H1 (cell line): ENCODE results near the gene EHD4. TPM values are rescaled to one million over a fixed set of nuclear protein-coding genes. Genes with fewer than 3 reads are reported as not detected.

ENCODE experiments used
- CTCF ChIA-PET: fragments of 300-600 bp; sonication (Branson Sonifier 250); formaldehyde crosslinking; loops from one replicate; lab custom pipeline; 2021; ENCODE audit not compliant: partially characterized antibody; lab: Charles Lee
- POLR2A ChIA-PET: fragments of 300-600 bp; sonication (Branson Sonifier 250); formaldehyde crosslinking; loops from one replicate; lab custom pipeline; 2021; ENCODE audit warnings: inconsistent platforms; ENCODE audit not compliant: partially characterized antibody; lab: Charles Lee
- DNase-seq, 2 experiments: peaks; one replicate each; pipeline versions ENCODE4 v3.0.0 to v3.0.0-alpha.2; 2010 to 2022; ENCODE audit warnings: low spot score in 2 of 2, low read depth in 1 of 2, mixed read lengths in 1 of 2
- FAIRE-seq: peaks from 2 replicates; lab custom pipeline; 2011; peaks lifted over from hg19 to GRCh38; lab: Jason Lieb, UNC
- H2AFZ ChIP-seq: 2 replicates; pipeline ENCODE4 v1.8.1; 2012; ENCODE audit warnings: low read length, inconsistent platforms
- H2AK5ac ChIP-seq: 2 replicates; pipeline ENCODE4 v1.6.1; 2013; ENCODE audit warnings: low read depth, low read length
- H2BK120ac ChIP-seq: replicated peaks from 2 replicates; pipeline ENCODE3; 2013; ENCODE audit warnings: low read depth, low read length, inconsistent platforms
- H2BK12ac ChIP-seq: 2 replicates; pipeline ENCODE4 v1.6.1; 2013; ENCODE audit warnings: low read depth, low read length
- H2BK15ac ChIP-seq: 2 replicates; pipeline ENCODE4 v1.6.1; 2013; ENCODE audit warnings: low read length
- H2BK20ac ChIP-seq: 2 replicates; pipeline ENCODE4 v1.6.1; 2013; ENCODE audit warnings: low read length
- H2BK5ac ChIP-seq: 2 replicates; pipeline ENCODE4 v1.6.1; 2013; ENCODE audit warnings: low read depth, low read length
- H3K14ac ChIP-seq: 2 replicates; pipeline ENCODE4 v1.6.1; 2013; ENCODE audit warnings: inconsistent platforms; ENCODE audit not compliant: insufficient read length
- H3K18ac ChIP-seq: 2 replicates; pipeline ENCODE4 v1.6.1; 2013; ENCODE audit warnings: low read length; ENCODE audit errors: extremely low read depth
- H3K23ac ChIP-seq: 2 replicates; pipeline ENCODE4 v1.6.1; 2013; ENCODE audit warnings: inconsistent platforms; ENCODE audit not compliant: insufficient read length
- H3K23me2 ChIP-seq: 2 replicates; pipeline ENCODE4 v1.6.1; 2013; ENCODE audit warnings: low read depth, low read length
- H3K27ac ChIP-seq: 2 replicates; pipeline ENCODE4 v1.6.1; 2011; ENCODE audit warnings: low read depth, low read length, inconsistent platforms
- H3K27me3 ChIP-seq, 4 experiments: replicated peaks in 1 of 4; 1 replicate in 1 of 4; 2 replicates in 3 of 4; pipeline versions ENCODE4 v1.6.1 to v1.8.1; 2011 to 2013; ENCODE audit warnings: low read length in 3 of 4, mild to moderate bottlenecking in 3 of 4, inconsistent platforms in 2 of 4, mixed read lengths in 2 of 4, moderate library complexity in 1 of 4; ENCODE audit not compliant: control insufficient read depth in 3 of 4, insufficient read depth in 3 of 4; ENCODE audit errors: extremely low read depth in 1 of 4
- H3K36me3 ChIP-seq, 4 experiments: 2 replicates each; pipeline versions ENCODE4 v1.6.1 to v1.8.1; 2011 to 2013; ENCODE audit warnings: mild to moderate bottlenecking in 4 of 4, low read length in 3 of 4, moderate library complexity in 2 of 4, control low read depth in 1 of 4, inconsistent platforms in 1 of 4; ENCODE audit not compliant: insufficient read depth in 4 of 4, control insufficient read depth in 2 of 4
- H3K4ac ChIP-seq: replicated peaks from 2 replicates; pipeline ENCODE3; 2013; ENCODE audit warnings: low read length, low read depth, mixed read lengths, inconsistent platforms; ENCODE audit not compliant: insufficient read length
- H3K4me1 ChIP-seq, 4 experiments: replicated peaks in 1 of 4; 1 replicate in 1 of 4; 2 replicates in 3 of 4; pipeline versions ENCODE4 v1.6.1 to v1.8.1; 2011 to 2013; ENCODE audit warnings: low read length in 3 of 4, inconsistent platforms in 2 of 4, mixed read lengths in 1 of 4; ENCODE audit not compliant: insufficient read depth in 4 of 4, control insufficient read depth in 3 of 4
- H3K4me2 ChIP-seq, 2 experiments: 2 replicates each; pipeline versions ENCODE4 v1.6.1 to v1.8.1; 2011 to 2013; ENCODE audit warnings: low read depth in 2 of 2, low read length in 2 of 2, control low read depth in 1 of 2, inconsistent platforms in 1 of 2, mild to moderate bottlenecking in 1 of 2; ENCODE audit not compliant: insufficient read depth in 1 of 2
- H3K4me3 ChIP-seq, 4 experiments: fragments of 200-600, 300-600 bp in 1 of 4; sonication (generic), shearing (Covaris generic), sonication (Bioruptor Twin) in 1 of 4; 2 replicates each; pipeline versions ENCODE4 v1.5.1 to v1.8.1; 2011 to 2016; ENCODE audit warnings: low read length in 4 of 4, low read depth in 3 of 4, control low read depth in 2 of 4, inconsistent platforms in 2 of 4, mild to moderate bottlenecking in 2 of 4, mixed read lengths in 1 of 4, moderate library complexity in 1 of 4; ENCODE audit not compliant: insufficient read depth in 2 of 4; ENCODE audit errors: extremely low read depth in 1 of 4
- H3K56ac ChIP-seq: replicated peaks from 2 replicates; pipeline ENCODE3; 2013; ENCODE audit warnings: low read depth, mild to moderate bottlenecking, mixed read lengths, low read length, inconsistent platforms; ENCODE audit not compliant: insufficient read length
- H3K79me1 ChIP-seq: 2 replicates; pipeline ENCODE4 v1.6.1; 2013; ENCODE audit warnings: low read depth, low read length, control low read depth
- H3K79me2 ChIP-seq, 2 experiments: 2 replicates each; pipeline versions ENCODE4 v1.6.1 to v1.8.1; 2012 to 2013; ENCODE audit warnings: low read length in 2 of 2, mild to moderate bottlenecking in 2 of 2, inconsistent platforms in 1 of 2; ENCODE audit not compliant: insufficient read depth in 2 of 2, control insufficient read depth in 1 of 2
- H3K9ac ChIP-seq, 4 experiments: replicated peaks in 1 of 4; 1 replicate in 1 of 4; 2 replicates in 3 of 4; pipeline versions ENCODE4 v1.6.1 to v1.8.1; 2011 to 2013; ENCODE audit warnings: low read depth in 3 of 4, low read length in 3 of 4, control low read depth in 2 of 4, mild to moderate bottlenecking in 2 of 4, moderate library complexity in 2 of 4, inconsistent platforms in 1 of 4; ENCODE audit errors: extremely low read depth in 1 of 4
- H3K9me3 ChIP-seq, 2 experiments: 2 replicates each; pipeline versions ENCODE4 v1.6.1 to v1.8.1; 2012 to 2013; ENCODE audit warnings: mild to moderate bottlenecking in 2 of 2, moderate library complexity in 2 of 2, control low read depth in 1 of 2, inconsistent platforms in 1 of 2, low read depth in 1 of 2, low read length in 1 of 2, mixed read lengths in 1 of 2; ENCODE audit not compliant: insufficient read depth in 2 of 2
- H4K20me1 ChIP-seq, 2 experiments: replicated peaks in 1 of 2; 2 replicates each; pipeline versions ENCODE3 to v1.8.1; 2011 to 2013; ENCODE audit warnings: inconsistent platforms in 2 of 2, low read length in 2 of 2, mild to moderate bottlenecking in 1 of 2; ENCODE audit not compliant: insufficient read depth in 2 of 2, control insufficient read depth in 1 of 2
- H4K5ac ChIP-seq: 2 replicates; pipeline ENCODE4 v1.6.1; 2013; ENCODE audit warnings: low read length, low read depth, mixed read lengths, inconsistent platforms; ENCODE audit not compliant: insufficient read length
- H4K8ac ChIP-seq: 2 replicates; pipeline ENCODE4 v1.8.0; 2013; ENCODE audit warnings: mild to moderate bottlenecking, moderate library complexity, low read length, inconsistent platforms; ENCODE audit not compliant: insufficient read depth; ENCODE audit errors: extremely low read depth
- H4K91ac ChIP-seq: replicated peaks from 2 replicates; pipeline ENCODE3; 2013; ENCODE audit warnings: low read length, mixed read lengths, inconsistent platforms; ENCODE audit not compliant: insufficient read length
- CHD2 ChIP-seq: IDR thresholded peaks from 2 replicates; pipeline ENCODE4 v1.6.1; 2012; ENCODE audit warnings: low read length, improper control_type of control experiment
- CREB1 ChIP-seq: IDR thresholded peaks from 2 replicates; pipeline ENCODE4 v1.6.1; 2012; ENCODE audit warnings: inconsistent platforms
- CTCF ChIP-seq, 3 experiments: IDR thresholded peaks; 1 replicate in 2 of 3; 2 replicates in 1 of 3; pipeline versions ENCODE4 v1.5.1 to v1.6.1; 2011; ENCODE audit warnings: low read length in 3 of 3, mild to moderate bottlenecking in 3 of 3, inconsistent platforms in 2 of 3, low read depth in 1 of 3, moderate library complexity in 1 of 3; ENCODE audit not compliant: insufficient read depth in 1 of 3; ENCODE audit errors: control extremely low read depth in 1 of 3
- EGR1 ChIP-seq: IDR thresholded peaks from 2 replicates; pipeline ENCODE4 v1.6.1; 2011; ENCODE audit warnings: low read depth, low read length, borderline replicate concordance
- EZH2 ChIP-seq: fragments of 200-600 bp; sonication (generic); IDR thresholded peaks from 2 replicates; pipeline ENCODE4 v1.7.1; 2012; ENCODE audit warnings: low read depth, mild to moderate bottlenecking, moderate library complexity, low read length, inconsistent platforms; ENCODE audit not compliant: severe bottlenecking
- FOSL1 ChIP-seq: IDR thresholded peaks from 2 replicates; pipeline ENCODE4 v1.6.1; 2011; ENCODE audit warnings: mild to moderate bottlenecking, low read depth, low read length, moderate library complexity; ENCODE audit not compliant: insufficient read depth
- POU5F1 ChIP-seq: IDR thresholded peaks from 2 replicates; pipeline ENCODE4 v1.6.1; 2011; ENCODE audit warnings: low read depth, mild to moderate bottlenecking, low read length, moderate library complexity
- RXRA ChIP-seq: IDR thresholded peaks from 2 replicates; pipeline ENCODE4 v1.6.1; 2011; ENCODE audit warnings: low read depth, mild to moderate bottlenecking, low read length, moderate library complexity; ENCODE audit not compliant: insufficient read depth
- TCF12 ChIP-seq: IDR thresholded peaks from 2 replicates; pipeline ENCODE4 v1.6.1; 2011; ENCODE audit warnings: low read depth, mild to moderate bottlenecking, low read length
- USF2 ChIP-seq: IDR thresholded peaks from 2 replicates; pipeline ENCODE4 v1.6.1; 2011; ENCODE audit warnings: low read length, improper control_type of control experiment
- WGBS, 2 experiments: shearing (Covaris generic) in 1 of 2; methylation state at CpG; one replicate each; pipeline versions ENCODE4 v1.1.6 to v1.1.7; 2013 to 2015; ENCODE audit warnings: low lambda C conversion rate in 2 of 2, mixed read lengths in 2 of 2, inconsistent platforms in 1 of 2, low coverage in 1 of 2, missing lambda C conversion rate in 1 of 2; ENCODE audit not compliant: insufficient replicate concordance in 2 of 2, insufficient coverage in 1 of 2, insufficient read length in 1 of 2; ENCODE audit errors: extremely low coverage in 1 of 2, missing lambda C conversion rate in 1 of 2; 5-methylcytosine and 5-hydroxymethylcytosine counted together
- polyA plus RNA-seq, 7 experiments: library from polyadenylated mRNA; depleted of rRNA in 3 of 7; stranded (reverse) in 5 of 7; unstranded in 2 of 7; fragments of >200 nt in 5 of 7; fragments of 200-250 nt in 2 of 7; gene quantifications; 1 replicate in 5 of 7; 2 replicates in 1 of 7; 4 replicates in 1 of 7; pipeline versions ENCODE4 v1.2.1 to v1.2.3, GENCODE V29; 2011 to 2013; ENCODE audit warnings: missing spikeins in 2 of 7, mixed read lengths in 2 of 7
- total RNA-seq: library from RNA; stranded (reverse); fragmentation: NEBNext Ultra II Directional; extraction: Animal tissue kit (Norgen Biotek cat#: 25700); gene quantifications from 2 replicates; pipeline ENCODE4 v1.2.1, GENCODE V29; 2021

EHD4 gene
- total and polyA plus RNA-seq, 2 of the 8 experiments (the other 6 are each of a cell fraction or from before 2014, with no cell fraction given) = 17.5 to 24.5 TPM

DNA sequence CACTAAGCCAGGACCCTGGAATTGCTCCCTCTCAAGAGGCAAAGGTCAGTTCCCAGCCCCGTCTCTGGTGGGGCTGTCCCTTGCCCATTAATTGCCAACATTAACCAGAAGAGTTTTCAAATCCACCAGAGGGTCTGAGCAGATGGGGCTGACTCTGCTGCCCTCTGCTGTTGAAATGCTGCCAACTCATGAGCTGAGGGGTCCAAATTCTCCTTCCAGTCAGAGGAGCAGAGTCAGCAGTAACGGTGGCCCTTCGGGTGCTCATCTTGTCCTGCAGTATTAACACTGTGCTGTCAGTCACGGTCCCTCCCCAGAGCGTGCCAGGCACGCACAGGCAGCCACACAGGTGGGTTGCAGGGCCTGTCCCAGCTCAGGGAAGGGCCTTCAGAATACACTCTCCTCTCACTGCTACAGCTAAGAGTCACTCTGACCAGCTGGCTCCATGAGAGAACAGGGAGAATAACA is 67.8 kb downstream of the EHD4 start:
- Histone ChIP-seq H2BK120ac (no peak overlapping the region), H2BK12ac (no peak overlapping the region), H3K9me3 (no peaks in the 10 kb centered on the region), H3K4ac (no peak overlapping the region), H3K18ac (no peak overlapping the region), H3K9ac (no peak overlapping the region), H3K4me3 (no peak overlapping the region), H3K27me3 (no peaks in the 10 kb centered on the region; a peak in 1 of 7 replicates), H3K4me1 (peaks cover 0 to 4% (median 2%) of the 10 kb centered on the region in 4 experiments; a peak in 1 of 7 replicates), H2BK20ac (no peak overlapping the region), H2AFZ (no peak overlapping the region), H3K14ac (no peak overlapping the region), H3K27ac (no peak overlapping the region), H4K5ac (no peak overlapping the region), H2AK5ac (no peak overlapping the region), H3K23me2 (peaks cover 2% of the 10 kb centered on the region; the same call in 1 of the 2 replicates), H2BK15ac (no peak overlapping the region), H3K79me1 (no peaks in the 10 kb centered on the region), H2BK5ac (no peak overlapping the region), H3K23ac (no peak overlapping the region), H4K91ac (no peak overlapping the region), H3K4me2 (no peak overlapping the region), H4K8ac (no peak overlapping the region), H4K20me1 (peaks cover 0 to 25% of the 10 kb centered on the region in 2 experiments), H3K79me2 (no peaks in the 10 kb centered on the region; a peak in 1 of 4 replicates), H3K56ac (no peak overlapping the region), H3K36me3 (peaks cover 9 to 27% (median 22%) of the 10 kb centered on the region in 4 experiments; a peak in 7 of 8 replicates)
- FAIRE-seq = peak; percentile 96
- DNase-seq = peak; percentile 50 to 87
- WGBS, 2 experiments = 38% methylated on average over 6 of the region's 6 CpGs; no CpG with 5 or more reads in 1 of the 2 experiments
- ChIA-PET POLR2A (interaction anchor here (1.0 to 1.5 kb wide), 2 partner anchors 9 to 130 kb away, joined by 3 to 4 read pairs; partner anchors contain the start of gene MAPKBP1), CTCF (interaction anchor here (0.7 to 11.0 kb wide), 56 partner anchors 9 to 528 kb away, joined by 3 to 105 read pairs (median 5); partner anchors contain the start of gene MAPKBP1)
- no peak for TF ChIP-seq EZH2
- no peak for TF ChIP-seq POU5F1
- TF ChIP-seq USF2 = no peak
- TF ChIP-seq TCF12 = no peak
- TF ChIP-seq FOSL1 = no peak
- TF ChIP-seq EGR1 = no peak
- no peak for TF ChIP-seq RXRA
- 0 out of 2 replicates have a peak, but pooled peaks have one; percentile 20 for TF ChIP-seq CREB1
- peak; percentile 84 to 97 (median 96) for TF ChIP-seq CTCF (IDR thresholded peaks at IDR 0.05; ENCODE audit: control extremely low read depth in 1 of 3, insufficient read depth in 1 of 3, low read depth in 1 of 3, low read length in 3 of 3)
- TF ChIP-seq CHD2 = no peak
